Smooth muscle cell of trachea (primary cell): ENCODE measurements around the gene POMT2. TPM values are rescaled to one million over a fixed set of nuclear protein-coding genes. Genes with fewer than 3 reads are reported as not detected.

Experiments used
- total RNA-seq: library from RNA; depleted of rRNA; stranded (reverse); fragments of >200 nt; gene quantifications from 2 replicates; pipeline ENCODE4 v1.2.1, GENCODE V29; 2014

Gene POMT2, protein sequence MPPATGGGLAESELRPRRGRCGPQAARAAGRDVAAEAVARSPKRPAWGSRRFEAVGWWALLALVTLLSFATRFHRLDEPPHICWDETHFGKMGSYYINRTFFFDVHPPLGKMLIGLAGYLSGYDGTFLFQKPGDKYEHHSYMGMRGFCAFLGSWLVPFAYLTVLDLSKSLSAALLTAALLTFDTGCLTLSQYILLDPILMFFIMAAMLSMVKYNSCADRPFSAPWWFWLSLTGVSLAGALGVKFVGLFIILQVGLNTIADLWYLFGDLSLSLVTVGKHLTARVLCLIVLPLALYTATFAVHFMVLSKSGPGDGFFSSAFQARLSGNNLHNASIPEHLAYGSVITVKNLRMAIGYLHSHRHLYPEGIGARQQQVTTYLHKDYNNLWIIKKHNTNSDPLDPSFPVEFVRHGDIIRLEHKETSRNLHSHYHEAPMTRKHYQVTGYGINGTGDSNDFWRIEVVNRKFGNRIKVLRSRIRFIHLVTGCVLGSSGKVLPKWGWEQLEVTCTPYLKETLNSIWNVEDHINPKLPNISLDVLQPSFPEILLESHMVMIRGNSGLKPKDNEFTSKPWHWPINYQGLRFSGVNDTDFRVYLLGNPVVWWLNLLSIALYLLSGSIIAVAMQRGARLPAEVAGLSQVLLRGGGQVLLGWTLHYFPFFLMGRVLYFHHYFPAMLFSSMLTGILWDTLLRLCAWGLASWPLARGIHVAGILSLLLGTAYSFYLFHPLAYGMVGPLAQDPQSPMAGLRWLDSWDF
- 12.7 and 14.1 TPM in 2 replicates for total RNA-seq

DNA sequence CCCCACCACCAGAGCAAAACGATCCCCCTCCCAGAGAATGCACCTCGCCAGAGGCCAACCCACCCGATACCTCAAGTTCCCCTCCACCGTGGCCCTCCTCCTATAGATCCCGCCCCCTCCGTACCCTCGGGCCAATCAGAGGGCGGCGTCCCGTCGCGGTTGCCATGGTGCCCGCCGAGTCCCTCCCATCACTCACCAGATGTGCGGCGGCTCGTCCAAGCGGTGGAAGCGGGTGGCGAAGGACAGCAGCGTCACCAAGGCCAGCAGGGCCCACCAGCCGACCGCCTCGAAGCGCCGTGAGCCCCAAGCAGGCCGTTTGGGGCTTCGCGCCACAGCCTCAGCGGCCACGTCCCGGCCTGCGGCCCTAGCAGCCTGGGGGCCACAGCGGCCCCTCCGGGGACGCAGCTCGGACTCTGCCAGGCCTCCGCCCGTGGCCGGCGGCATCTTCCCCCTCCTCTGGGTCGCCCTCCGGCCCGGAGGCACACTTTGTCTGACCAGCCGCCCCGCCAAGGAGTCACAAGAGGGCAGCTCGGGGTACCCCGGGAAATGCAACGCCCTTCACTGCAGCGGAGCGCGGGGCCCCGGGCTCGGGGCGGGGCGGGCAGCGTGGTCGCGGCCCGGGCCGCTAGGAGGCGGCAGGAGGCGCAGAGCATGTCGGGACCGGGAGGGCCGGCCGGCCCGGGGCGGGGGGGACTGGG lies at the start of gene POMT2:
TSS of gene POMT2 (minus strand) at position 646 of the 698 bp plus-strand sequence. CDS start at position 444, 202 bp downstream.

DNA sequence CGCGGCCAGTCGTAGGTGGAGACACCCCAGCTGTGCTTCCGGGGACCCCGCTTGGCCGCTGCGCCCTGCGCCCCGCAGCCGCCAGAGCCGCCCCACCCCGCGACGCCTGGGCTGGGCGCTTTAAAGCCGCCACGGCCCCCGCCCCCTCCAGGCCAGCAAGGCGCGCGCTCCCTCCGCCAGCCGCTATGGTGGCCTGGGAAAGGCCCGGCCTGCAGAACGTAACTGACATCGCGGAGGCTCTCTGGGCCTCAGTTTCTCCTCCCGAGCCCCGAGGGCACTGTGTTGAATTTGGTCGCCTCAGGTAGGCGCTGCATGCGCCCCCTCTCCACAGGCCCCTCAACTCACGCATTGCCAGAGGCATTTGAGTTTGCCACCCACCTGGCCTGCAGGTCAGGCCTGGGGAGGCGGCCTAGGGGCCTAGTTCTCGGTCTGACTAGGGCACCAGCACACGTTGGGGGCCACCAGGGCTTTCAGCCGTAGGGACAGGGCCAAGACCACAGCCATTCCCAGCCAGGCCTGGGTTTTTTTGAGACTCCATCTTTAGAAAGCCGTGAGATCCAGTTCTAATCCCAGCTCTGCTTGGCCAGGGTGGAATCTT lies 49.5 kb downstream of the POMT2 start, which contains the start of gene NGB:
TSS of gene NGB (minus strand) at position 94 of the 598 bp plus-strand sequence. CDS start 269 bp downstream, outside the sequence.

Other genes with a start within 250 kb of the POMT2 start
- 9.3 and 13.6 TPM in 2 replicates for gene CIPC, start 222.6 kb downstream of the POMT2 start, total RNA-seq
- not detected in 2 replicates for gene ZDHHC22, start 179.1 kb downstream of the POMT2 start, total RNA-seq
- gene TMEM63C, start 139.1 kb downstream of the POMT2 start, total RNA-seq: not detected in 2 replicates
- gene NGB, start 49.7 kb downstream of the POMT2 start, total RNA-seq: not detected in 2 replicates
- 31.6 and 35.8 TPM in 2 replicates for gene GSTZ1, start 153 bp upstream of the POMT2 start, total RNA-seq
- 6.0 and 6.8 TPM in 2 replicates for gene TMED8, start 56.2 kb upstream of the POMT2 start, total RNA-seq
- gene SAMD15, start 56.5 kb upstream of the POMT2 start, total RNA-seq: 1.2 and 3.3 TPM in 2 replicates
- 0.17 and 1.0 TPM in 2 replicates for gene NOXRED1, start 102.6 kb upstream of the POMT2 start, total RNA-seq
- gene VIPAS39, start 136.7 kb upstream of the POMT2 start, total RNA-seq: 30.5 and 38.9 TPM in 2 replicates
- 85.2 and 101 TPM in 2 replicates for gene AHSA1, start 137.2 kb upstream of the POMT2 start, total RNA-seq
- not detected in 2 replicates for gene ISM2, start 177.9 kb upstream of the POMT2 start, total RNA-seq